Activated T-cell treated with anti-CD3 and anti-CD28 coated beads for 48 hours (primary cell): ENCODE data around the gene CCDC150.
"Not testable (repeated sequence)": the region's sequence is repeated elsewhere in the genome, so short reads cannot be mapped to it uniquely, and the experiment has no call there.

Experiments used
- DNase-seq: peaks from one replicate; pipeline ENCODE4 v3.0.0-alpha.2; 2020; ENCODE audit warnings: low read depth

Gene CCDC150

GRCh38 chr2:196712867-196713266 is 73.4 kb downstream of the CCDC150 start:
- DNase-seq: no peak

GRCh38 chr2:196718419-196719109 is 79.0 kb downstream of the CCDC150 start:
- DNase-seq: no peak

- no peak for DNase-seq
These were observed 79.8 kb downstream of the CCDC150 start for GRCh38 chr2:196719110-196719872.

- DNase-seq: no peak
These were observed 84.1 kb downstream of the CCDC150 start for GRCh38 chr2:196723571-196723970.

DNA sequence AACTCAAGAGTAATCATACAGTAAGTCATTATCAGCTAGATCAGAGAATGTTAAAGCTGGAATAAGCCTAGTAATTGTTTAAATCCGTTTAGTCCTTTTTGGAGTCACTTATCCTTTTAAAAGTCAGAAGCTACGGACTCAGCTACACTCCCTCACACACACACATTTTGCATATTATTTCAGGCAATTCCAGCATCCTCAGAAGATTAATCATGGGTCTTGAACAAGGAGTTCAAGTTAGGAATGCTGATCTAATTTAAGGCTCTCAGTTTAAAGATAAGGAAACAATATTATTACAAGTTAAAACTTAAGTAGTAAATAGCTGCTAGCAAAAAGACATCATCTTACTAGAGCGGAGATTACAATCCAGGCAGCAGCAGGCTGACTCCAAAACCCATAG is 85.7 kb downstream of the CCDC150 start:
- no peak for DNase-seq

- DNase-seq: no peak
These were observed 86.4 kb downstream of the CCDC150 start for GRCh38 chr2:196725882-196726281.

GRCh38 chr2:196729418-196729817 is 89.9 kb downstream of the CCDC150 start:
- DNase-seq: no peak

GRCh38 chr2:196736646-196737045 is 97.1 kb downstream of the CCDC150 start:
- DNase-seq: not testable (repeated sequence)

DNA sequence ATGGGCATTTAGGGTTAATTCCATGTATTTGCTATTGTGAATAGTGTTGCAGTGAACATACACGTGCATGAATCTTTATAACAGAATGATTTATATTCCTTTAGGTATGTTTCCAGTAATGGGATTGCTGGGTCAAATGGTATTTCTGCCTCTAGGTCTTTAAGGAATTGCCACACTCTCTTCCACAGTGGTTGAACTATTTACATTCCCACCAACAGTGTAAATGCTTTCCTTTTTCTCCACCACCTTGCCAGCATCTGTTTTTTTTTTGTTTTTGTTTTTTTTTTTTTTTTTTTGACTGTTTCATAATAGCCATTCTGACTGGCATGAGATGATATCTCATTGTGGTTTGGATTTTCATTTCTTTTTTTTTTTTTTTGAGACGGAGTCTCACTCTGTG is 97.5 kb downstream of the CCDC150 start:
- no peak for DNase-seq

DNA sequence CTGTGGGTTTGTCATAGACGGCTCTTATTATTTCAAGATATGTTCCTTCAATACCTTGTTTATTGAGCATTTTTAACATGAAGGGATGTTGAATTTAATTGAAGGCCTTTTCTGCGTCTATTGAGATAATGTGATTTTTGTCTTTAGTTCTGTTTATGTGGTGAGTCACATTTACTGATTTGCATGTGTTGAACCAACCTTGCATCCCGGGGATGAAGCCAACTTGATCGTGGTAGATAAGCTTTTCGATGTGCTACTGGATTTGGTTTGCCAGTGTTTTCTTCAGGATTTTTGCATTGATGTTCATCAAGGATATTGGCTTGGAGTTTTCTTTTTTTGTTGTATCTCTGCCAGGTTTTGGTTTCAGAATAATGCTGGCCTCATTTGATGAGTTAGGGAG is 99.5 kb downstream of the CCDC150 start:
- DNase-seq: no peak

- DNase-seq: no peak
These were observed 102.7 kb downstream of the CCDC150 start for GRCh38 chr2:196742216-196742615.

GRCh38 chr2:196742685-196743084 is 103.2 kb downstream of the CCDC150 start:
- no peak for DNase-seq

- DNase-seq: no peak
These were observed 103.7 kb downstream of the CCDC150 start for GRCh38 chr2:196743165-196743564.

DNA sequence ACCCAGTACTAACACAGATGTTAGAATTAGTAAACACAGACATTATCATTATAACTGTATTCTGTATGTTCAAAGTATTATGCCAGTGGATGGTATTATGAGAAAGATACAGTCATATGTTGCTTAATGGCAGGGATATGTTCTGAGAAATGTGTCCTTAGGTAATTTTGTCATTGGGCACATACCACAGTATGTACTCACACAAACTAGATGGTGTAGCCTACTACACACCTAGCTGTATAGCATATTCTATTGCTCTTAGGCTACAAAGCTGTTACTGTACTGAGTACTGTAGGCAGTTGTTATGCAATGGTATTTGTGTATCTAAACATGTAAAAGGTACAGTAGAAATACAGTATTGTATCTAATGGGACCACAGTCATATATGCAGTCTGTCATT is 106.2 kb downstream of the CCDC150 start:
- no peak for DNase-seq

DNA sequence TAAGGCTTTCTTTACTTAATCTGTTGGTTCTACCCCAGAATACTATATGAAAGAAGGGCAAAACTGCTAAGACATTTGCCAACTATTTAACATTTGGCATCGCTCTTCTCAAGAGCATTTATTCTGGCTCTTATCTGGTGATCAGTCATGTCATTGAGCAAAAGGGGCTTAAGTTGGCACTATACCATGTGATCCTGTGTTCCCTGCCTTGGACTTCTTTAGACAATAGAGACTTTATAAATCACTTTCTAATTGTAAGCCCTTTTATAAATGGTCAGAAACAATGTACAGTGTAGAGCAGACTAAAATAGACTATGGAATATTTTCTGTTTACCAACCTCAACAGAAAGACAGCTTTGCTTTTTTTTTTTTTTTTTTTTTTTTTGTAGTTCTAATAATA is 107.9 kb downstream of the CCDC150 start:
- no peak for DNase-seq

GRCh38 chr2:196748123-196748522 is 108.6 kb downstream of the CCDC150 start:
- DNase-seq: no peak

GRCh38 chr2:196750291-196750923 is 110.9 kb downstream of the CCDC150 start:
- DNase-seq: no peak

DNA sequence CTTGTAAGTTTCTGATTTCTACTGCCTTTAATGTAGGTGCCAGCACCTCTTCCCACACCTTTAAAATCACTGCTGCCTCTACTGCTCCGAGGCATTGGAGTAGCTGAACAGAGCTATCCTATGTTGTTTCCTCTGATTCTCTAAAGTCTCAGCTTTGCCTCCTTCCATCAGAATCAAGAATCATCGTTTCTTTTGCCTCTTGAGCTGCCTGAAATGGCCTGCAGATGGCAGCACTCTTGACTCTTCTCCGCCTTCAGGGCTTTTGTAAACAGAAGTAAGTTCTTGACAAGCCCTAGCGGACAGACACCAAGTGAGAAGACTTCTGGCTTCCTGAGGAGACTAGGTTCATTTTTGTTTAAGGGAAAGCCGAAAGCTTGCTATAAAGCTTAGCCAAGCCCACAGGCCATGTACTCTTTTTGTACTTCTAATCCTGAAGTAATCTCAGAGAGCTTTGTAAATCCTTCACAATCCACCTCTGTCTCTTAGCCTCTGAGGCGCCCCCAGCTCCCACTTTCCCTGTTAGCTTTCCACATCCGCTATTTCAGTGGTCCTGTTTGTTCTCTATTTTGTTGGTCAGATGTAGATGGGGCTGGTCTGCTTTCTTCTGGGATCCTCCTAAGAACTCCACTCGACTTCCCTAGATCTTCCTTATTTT is 111.6 kb downstream of the CCDC150 start:
- peak; percentile 33 for DNase-seq

DNA sequence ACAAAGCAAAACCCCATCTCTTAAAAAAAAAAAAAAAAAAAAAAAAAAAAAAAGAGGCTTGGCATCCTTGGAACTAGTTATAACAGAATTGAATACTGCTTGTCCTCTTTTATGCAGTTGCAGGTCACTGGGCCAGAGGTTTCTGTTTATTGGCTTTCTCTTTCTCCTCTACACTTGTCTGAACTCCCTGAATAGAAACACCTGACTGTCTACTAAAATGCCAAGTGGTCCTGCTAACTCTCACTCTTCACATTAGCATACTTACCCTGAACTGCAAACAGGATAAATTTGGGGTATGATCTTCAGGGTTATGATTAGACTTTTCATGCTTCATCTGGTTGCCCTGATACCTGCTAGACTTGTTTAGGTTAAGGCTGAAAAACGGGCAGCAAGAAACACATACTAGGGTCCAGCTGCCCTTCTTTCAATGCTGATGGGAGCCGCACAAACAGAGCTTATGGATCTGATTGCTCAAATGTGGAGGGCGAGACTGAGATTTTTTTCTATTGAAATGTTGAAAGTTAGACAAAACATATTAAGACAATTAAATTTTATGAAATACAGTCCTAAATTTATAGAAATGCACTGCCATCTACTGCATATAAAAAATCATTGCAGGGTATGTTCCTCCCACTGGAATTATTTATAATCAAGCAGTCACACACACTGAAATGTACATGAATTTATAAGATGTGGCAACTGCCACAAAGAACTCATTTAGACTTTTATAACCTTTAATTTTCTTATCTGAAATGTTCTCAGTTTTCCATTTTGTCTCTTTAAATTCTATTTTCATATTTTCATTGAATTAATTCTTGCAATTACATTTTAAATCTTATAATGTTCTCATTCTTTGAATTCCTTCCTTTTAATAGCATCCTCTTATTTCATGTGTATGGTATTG is 119.2 kb downstream of the CCDC150 start:
- no peak for DNase-seq

DNA sequence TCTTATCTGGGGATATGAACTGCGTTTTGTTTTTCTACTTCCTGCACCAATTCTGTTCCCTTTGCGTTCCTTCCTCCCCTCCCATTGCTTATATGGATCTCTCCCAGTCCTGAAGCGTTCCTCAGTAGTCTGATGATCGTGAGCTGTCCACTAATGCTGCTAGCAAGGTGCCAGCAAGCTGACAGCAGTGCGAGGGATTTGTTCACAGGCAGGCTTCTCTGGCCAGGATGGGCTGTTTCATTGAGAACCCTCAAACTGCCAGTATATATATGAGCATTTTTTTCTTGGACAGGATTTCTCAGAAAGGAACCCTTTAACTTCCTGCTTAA is 119.8 kb downstream of the CCDC150 start:
- no peak for DNase-seq

DNA sequence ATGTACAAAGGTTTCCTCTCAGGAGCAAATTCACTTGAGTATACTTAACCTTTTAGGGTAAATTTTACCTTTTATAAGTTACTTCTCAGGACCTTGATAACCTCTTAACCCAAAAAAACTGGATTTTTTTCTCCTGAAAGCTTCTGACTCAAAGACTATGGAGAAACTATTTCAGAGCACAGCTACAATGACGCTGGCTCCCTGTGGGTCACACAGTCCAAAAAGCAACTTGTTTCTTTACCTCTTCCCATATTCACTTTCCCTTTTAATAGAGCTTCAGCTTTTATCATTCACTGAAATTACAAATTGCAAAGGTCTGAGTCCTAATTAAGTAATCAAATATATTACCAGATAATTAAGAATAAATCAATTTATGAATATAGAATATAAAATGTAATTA is 127.6 kb downstream of the CCDC150 start:
- DNase-seq: no peak
